ENCODE results near the gene PCNX1.

Gene PCNX1

DNA sequence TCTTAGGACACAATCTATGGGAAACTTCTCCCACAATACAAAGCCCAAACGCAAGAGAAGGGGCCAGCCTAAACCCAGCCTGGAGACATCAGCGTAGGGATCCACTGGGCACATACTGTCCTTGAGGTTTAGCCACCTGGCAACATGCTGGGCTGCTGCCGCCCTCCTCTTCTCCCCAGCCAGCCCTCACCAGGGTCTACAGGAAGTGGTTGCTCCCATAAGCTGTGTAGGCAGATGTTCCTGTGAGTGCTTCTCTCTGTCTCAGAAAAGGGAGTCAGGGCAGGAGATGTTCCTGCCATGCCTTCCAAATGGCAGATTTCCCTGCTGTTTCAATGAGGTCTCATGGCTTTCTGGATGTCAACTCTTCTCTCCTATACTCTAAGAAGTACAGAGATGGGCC is 241.4 kb downstream of the PCNX1 start:
- no peak for DNase-seq (ENCODE audit: low read depth, low spot score)

DNA sequence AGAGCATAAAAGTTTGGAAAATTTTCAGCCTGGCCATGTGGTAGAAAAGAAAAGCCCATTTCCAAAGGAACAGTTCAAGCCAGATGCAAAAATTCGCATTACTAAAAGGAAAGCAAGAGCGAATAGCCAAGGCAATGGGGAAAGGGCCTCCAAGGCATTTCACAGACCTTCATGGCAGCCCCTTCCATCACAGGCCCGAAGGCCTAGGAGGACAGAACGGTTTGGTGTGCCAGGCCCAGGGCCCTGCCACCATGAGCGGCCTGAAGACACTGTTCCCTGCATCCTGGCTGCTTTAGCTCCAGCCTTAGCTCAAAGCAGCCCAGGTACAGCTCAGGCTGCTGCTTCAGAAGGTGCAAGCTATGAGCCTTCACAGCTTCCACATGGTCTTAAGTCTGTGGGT is 243.5 kb downstream of the PCNX1 start:
- no peak for DNase-seq (ENCODE audit: low read depth, low spot score)

DNA sequence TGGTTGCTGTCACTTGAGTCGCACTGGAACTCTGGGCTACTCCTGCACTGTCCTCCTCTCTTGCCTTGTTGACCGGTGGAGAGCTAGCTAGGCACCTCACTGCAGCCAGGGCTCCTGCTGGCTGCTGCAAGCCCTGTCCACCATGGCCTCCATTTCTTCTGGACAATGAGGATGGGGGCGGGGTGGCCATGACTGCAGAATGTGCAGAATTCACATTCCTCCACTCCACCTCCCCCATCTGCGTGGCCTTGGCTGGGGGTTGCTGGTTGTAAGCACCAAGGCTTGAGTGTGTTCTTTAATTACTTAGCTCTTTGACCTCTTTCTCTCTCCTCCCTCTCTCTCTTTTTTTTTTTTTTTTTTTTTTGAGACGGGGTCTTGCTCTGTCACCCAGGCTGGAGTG is 248.5 kb downstream of the PCNX1 start:
- DNase-seq (ENCODE audit: low read depth, low spot score), result no peak

DNA sequence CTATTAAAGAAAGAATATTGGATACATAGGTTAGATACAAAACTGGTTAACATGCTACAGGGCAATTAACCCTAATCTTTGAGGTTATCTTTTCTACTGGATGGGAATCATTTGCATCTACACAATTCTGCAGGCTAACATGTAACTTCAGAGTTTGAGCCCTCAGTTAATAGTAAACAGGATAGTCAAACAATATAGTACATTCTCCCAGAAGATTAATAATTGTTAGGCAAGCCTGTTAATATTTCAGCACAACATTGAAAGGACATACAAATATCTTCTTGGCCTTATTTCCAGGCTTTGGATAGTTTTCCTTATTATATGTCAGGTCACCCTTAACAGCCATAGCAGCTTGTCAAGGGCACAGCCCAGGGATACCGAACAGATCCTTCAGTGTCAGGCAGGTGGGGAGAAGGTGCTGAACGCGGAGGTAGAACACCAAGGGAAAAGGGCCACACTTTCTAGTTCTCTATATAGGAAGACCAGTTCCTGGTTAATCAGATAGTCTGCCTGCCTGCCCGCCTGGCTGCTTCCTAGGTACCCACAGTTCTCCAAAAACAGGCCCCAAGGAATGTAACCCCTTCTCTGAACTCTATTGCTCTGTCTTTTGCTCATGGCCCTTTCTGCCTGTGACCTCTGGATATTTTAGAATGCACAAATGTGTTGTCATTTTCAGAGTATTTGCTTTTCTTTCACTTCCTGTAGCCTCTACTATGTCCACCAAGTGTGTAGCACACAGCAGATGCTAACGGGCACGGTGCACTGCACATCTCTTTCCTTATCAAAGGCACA is 256.0 kb downstream of the PCNX1 start:
- no peak for DNase-seq (ENCODE audit: low read depth, low spot score)

DNA sequence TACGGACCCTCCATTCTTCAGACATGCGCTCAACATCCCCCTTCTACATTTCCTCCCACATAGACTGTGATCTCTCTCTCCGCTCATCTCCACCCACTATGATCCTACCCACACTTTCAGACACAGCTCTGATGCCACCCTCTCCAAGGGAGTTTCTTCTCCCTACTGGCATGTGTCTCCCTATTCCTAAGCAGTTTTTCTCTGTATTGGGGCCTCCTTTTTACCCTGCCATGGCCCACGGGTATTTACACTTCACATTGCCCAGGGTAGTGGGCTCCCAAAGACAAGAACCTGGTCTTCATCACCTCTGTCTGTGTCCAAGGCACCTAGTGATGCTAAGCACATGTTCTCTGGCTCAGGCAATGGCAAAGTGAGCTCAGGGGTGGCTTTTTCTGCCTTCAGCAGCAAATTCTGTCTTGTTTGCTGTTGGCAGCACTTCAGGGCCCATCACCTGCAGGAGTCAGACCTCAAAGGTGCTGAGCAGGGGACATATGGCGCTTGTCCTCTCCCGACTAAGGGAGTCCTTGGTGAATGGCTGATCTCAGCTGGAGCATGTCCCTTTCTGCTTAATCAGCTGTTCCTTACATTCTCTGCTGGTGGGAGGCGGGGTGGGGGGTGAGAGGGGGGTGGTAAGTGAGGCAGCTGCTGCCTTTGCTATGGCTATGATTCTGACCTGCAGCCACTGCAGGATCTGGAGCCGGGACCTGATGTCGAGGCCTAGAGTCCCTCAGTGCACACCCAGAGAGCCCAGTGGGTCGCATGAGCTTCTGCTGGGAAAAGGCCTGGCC is 256.8 kb downstream of the PCNX1 start:
- no peak for DNase-seq (ENCODE audit: low read depth, low spot score)
